PC-9 (cell line): ENCODE measurements around the gene COX10. TPM values are rescaled to one million over a fixed set of nuclear protein-coding genes. Genes with fewer than 3 reads are reported as not detected.
"Not testable (repeated sequence)": the region's sequence is repeated elsewhere in the genome, so short reads cannot be mapped to it uniquely, and the experiment has no call there.

ENCODE experiments used
- Bru-seq: library from RNA; stranded (reverse); fragments of 400-500 nt; gene quantifications from one replicate; lab custom pipeline; 2021; lab: Mats Ljungman, UMichigan
- BruChase-seq, 2 experiments: library from RNA; stranded (reverse); fragments of 400-500 nt; gene quantifications; one replicate each; lab custom pipeline; 2021; lab: Mats Ljungman, UMichigan
- BruUV-seq: library from RNA; stranded (reverse); fragments of 400-500 nt; replicated peaks from 2 replicates; lab custom pipeline; 2021; lab: Mats Ljungman, UMichigan
- CTCF ChIA-PET: fragments of 300-600 bp; sonication (Branson Sonifier 250); formaldehyde crosslinking; loops from one replicate; lab custom pipeline; 2022; ENCODE audit warnings: antibody characterized with exemption; lab: Charles Lee
- POLR2A ChIA-PET: fragments of 300-600 bp; sonication (Branson Sonifier 250); formaldehyde crosslinking; loops from one replicate; lab custom pipeline; 2022; ENCODE audit warnings: antibody characterized with exemption; ENCODE audit not compliant: unreplicated experiment; lab: Charles Lee
- DNase-seq, 2 experiments: peaks; one replicate each; pipeline versions ENCODE4 v3.0.0 to v3.0.0-alpha.2; 2015 to 2022; ENCODE audit warnings: mixed read lengths in 1 of 2
- H2AFZ ChIP-seq: fragments of 200-600 bp; sonication (generic); 2 replicates; pipeline ENCODE4 v1.8.1; 2017; ENCODE audit warnings: antibody characterized with exemption
- H3F3A ChIP-seq: fragments of 200-600 bp; sonication (generic); 2 replicates; pipeline ENCODE4 v1.8.1; 2017; ENCODE audit warnings: antibody characterized with exemption, mild to moderate bottlenecking, low read depth; ENCODE audit not compliant: insufficient read depth
- H3K27ac ChIP-seq: fragments of 200-600 bp; sonication (generic); 2 replicates; pipeline ENCODE4 v1.6.1; 2016; ENCODE audit warnings: mixed run types
- H3K27me3 ChIP-seq: fragments of 200-600 bp; sonication (generic); 2 replicates; pipeline ENCODE4 v1.6.1; 2016; ENCODE audit warnings: low read depth, mixed run types; ENCODE audit not compliant: insufficient read depth
- H3K36me3 ChIP-seq: fragments of 200-600 bp; sonication (generic); 2 replicates; pipeline ENCODE4 v1.6.1; 2016; ENCODE audit warnings: low read depth, mixed run types
- H3K4me1 ChIP-seq: fragments of 200-600 bp; sonication (generic); replicated peaks from 2 replicates; pipeline ENCODE4 v1.6.1; 2016; ENCODE audit warnings: mixed run types; ENCODE audit not compliant: insufficient read depth
- H3K4me2 ChIP-seq: fragments of 200-600 bp; sonication (generic); 2 replicates; pipeline ENCODE4 v1.6.1; 2017; ENCODE audit warnings: mixed run types
- H3K4me3 ChIP-seq: fragments of 200-600 bp; sonication (generic); 2 replicates; pipeline ENCODE4 v1.6.1; 2016; ENCODE audit warnings: mixed run types
- H3K79me2 ChIP-seq: fragments of 200-600 bp; sonication (generic); 2 replicates; pipeline ENCODE4 v1.6.1; 2017; ENCODE audit warnings: low read depth, mixed run types
- H3K9me2 ChIP-seq: fragments of 200-600 bp; sonication (generic); 2 replicates; pipeline ENCODE4 v1.8.1; 2017; ENCODE audit warnings: mild to moderate bottlenecking; ENCODE audit not compliant: insufficient read depth
- H3K9me3 ChIP-seq: fragments of 200-600 bp; sonication (generic); 2 replicates; pipeline ENCODE4 v1.8.1; 2016; ENCODE audit warnings: low read depth; ENCODE audit not compliant: insufficient read depth
- H4K20me1 ChIP-seq: fragments of 200-600 bp; sonication (generic); 2 replicates; pipeline ENCODE4 v1.8.1; 2017; ENCODE audit not compliant: insufficient read depth
- CTCF ChIP-seq: fragments of 200-600 bp; sonication (generic); conservative IDR thresholded peaks from 2 replicates; pipeline ENCODE4 v1.6.1; 2017; ENCODE audit warnings: mixed run types, antibody characterized with exemption, mild to moderate bottlenecking, moderate library complexity
- EZH2 ChIP-seq: fragments of 200-600 bp; sonication (generic); IDR thresholded peaks from 2 replicates; pipeline ENCODE4 v1.8.0; 2017; ENCODE audit warnings: antibody characterized with exemption, low read depth
- intact Hi-C: fragments of 100-400 bp; cut with micrococcal nuclease; formaldehyde crosslinking; loops from one replicate; pipeline ENCODE4 v1.10.0; 2022; ENCODE audit not compliant: unreplicated experiment
- long read RNA-seq: library from polyadenylated mRNA; stranded (forward); transcript quantifications from one replicate; pipeline ENCODE4 v2.0.0, GENCODE V29; 2022
- total RNA-seq: library from RNA; stranded (reverse); gene quantifications from 2 replicates; pipeline ENCODE4 v1.2.3, GENCODE V29; 2021

COX10 gene
- total RNA-seq (16.2 and 22.6 TPM in 2 replicates), Bru-seq, nascent RNA (percentile 81 among the genes with signal in this experiment), BruChase-seq, experiment 1, labeled RNA remaining after a 2-hour chase (percentile 61 among the genes with signal in this experiment), BruChase-seq, experiment 2, labeled RNA remaining after a 6-hour chase (percentile 57 among the genes with signal in this experiment)
- long read RNA-seq, transcript COX10-201 (7 exons, 2,873 nt), result major isoform, 30 of 37 reads
- long read RNA-seq, partial matches to known transcripts, result 2 of 37 reads
- long read RNA-seq, other reads (novel, unspliced or antisense), result 1 of 37 reads

- BruUV-seq, result TSS peak; percentile 53
- peaks cover 34% of the 10 kb centered on the region for H3K79me2 ChIP-seq
- H3K36me3 ChIP-seq, result no peaks in the 10 kb centered on the region
- H3K9me2 ChIP-seq, result no peaks in the 10 kb centered on the region
- H2AFZ ChIP-seq, result peak within 1 kb of the TSS; percentile 96
- ChIA-PET CTCF (no interaction called here), POLR2A (interaction anchor here (0.6 kb wide), 1 partner anchor 1052 kb away, joined by 4 read pairs; the partner anchor contains the start of gene ELAC2)
- peak within 1 kb of the TSS; percentile 89 for H3K4me2 ChIP-seq
- TF ChIP-seq EZH2 (no peak), CTCF (no peak)
- H3K27ac ChIP-seq, result peak within 1 kb of the TSS; percentile 59
- H4K20me1 ChIP-seq, result no peaks in the 10 kb centered on the region
- intact Hi-C loops, result loop anchor here (2.0 kb wide), 1 partner anchor 137 kb away; no protein-coding TSS in a partner anchor
- H3K4me1 ChIP-seq, result peaks cover 11% of the 10 kb centered on the region
- no peaks in the 10 kb centered on the region for H3K27me3 ChIP-seq
- H3K4me3 ChIP-seq, result peak within 1 kb of the TSS; percentile 97
- DNase-seq, result peak; percentile 76 to 89
- no peaks in the 10 kb centered on the region for H3F3A ChIP-seq
- H3K9me3 ChIP-seq, result no peaks in the 10 kb centered on the region
Observed at GRCh38 chr17:14069251-14070021, at the start of gene COX10. Gene COX10, plus strand, starts transcription at chr17:14069504. Its CDS starts 102 bp downstream, at chr17:14069606.

- H2AFZ ChIP-seq, intact Hi-C loops, H3K4me2 ChIP-seq, H3K9me3 ChIP-seq, H3K27me3 ChIP-seq, H4K20me1 ChIP-seq, H3K9me2 ChIP-seq, H3K4me3 ChIP-seq, CTCF ChIA-PET, H3F3A ChIP-seq, BruUV-seq, H3K4me1 ChIP-seq, POLR2A ChIA-PET, H3K36me3 ChIP-seq, DNase-seq, H3K79me2 ChIP-seq, H3K27ac ChIP-seq: not testable (repeated sequence)
Observed at GRCh38 chr17:14021651-14022294, 47.5 kb upstream of the COX10 start.

GRCh38 chr17:14029755-14030154 lies 39.5 kb upstream of the COX10 start:
- H3K27me3 ChIP-seq, intact Hi-C loops, POLR2A ChIA-PET, H3K36me3 ChIP-seq, H3F3A ChIP-seq, H3K27ac ChIP-seq, H3K9me2 ChIP-seq, H3K4me2 ChIP-seq, H3K4me3 ChIP-seq, H3K4me1 ChIP-seq, H2AFZ ChIP-seq, H3K79me2 ChIP-seq, DNase-seq, H3K9me3 ChIP-seq, CTCF ChIA-PET, H4K20me1 ChIP-seq: not testable (repeated sequence)
- BruUV-seq, result TSS peak; percentile 18

- no peaks in the 10 kb centered on the region for H3K9me3 ChIP-seq
- H3K4me3 ChIP-seq, result no peak overlapping the region
- no peaks in the 10 kb centered on the region for H4K20me1 ChIP-seq
- DNase-seq, result no peak
- H3K27me3 ChIP-seq, result no peaks in the 10 kb centered on the region
- ChIA-PET CTCF (no interaction called here), POLR2A (no interaction called here)
- TF ChIP-seq EZH2 (no peak), CTCF (no peak)
- no peak overlapping the region for H3K4me2 ChIP-seq
- no peaks in the 10 kb centered on the region for H3K36me3 ChIP-seq
- H2AFZ ChIP-seq, result no peak overlapping the region
- H3K4me1 ChIP-seq, result no peaks in the 10 kb centered on the region
- intact Hi-C loops, result no loop called here
- H3K9me2 ChIP-seq, result no peaks in the 10 kb centered on the region
- H3K79me2 ChIP-seq, result no peaks in the 10 kb centered on the region
- no peaks in the 10 kb centered on the region for H3F3A ChIP-seq
- no peak overlapping the region for H3K27ac ChIP-seq
- no TSS peak for BruUV-seq
Observed at GRCh38 chr17:14032234-14032633, 37.1 kb upstream of the COX10 start.
